ENCODE results near the gene PTPRH.

- TF ChIP-seq, protein P1, sequence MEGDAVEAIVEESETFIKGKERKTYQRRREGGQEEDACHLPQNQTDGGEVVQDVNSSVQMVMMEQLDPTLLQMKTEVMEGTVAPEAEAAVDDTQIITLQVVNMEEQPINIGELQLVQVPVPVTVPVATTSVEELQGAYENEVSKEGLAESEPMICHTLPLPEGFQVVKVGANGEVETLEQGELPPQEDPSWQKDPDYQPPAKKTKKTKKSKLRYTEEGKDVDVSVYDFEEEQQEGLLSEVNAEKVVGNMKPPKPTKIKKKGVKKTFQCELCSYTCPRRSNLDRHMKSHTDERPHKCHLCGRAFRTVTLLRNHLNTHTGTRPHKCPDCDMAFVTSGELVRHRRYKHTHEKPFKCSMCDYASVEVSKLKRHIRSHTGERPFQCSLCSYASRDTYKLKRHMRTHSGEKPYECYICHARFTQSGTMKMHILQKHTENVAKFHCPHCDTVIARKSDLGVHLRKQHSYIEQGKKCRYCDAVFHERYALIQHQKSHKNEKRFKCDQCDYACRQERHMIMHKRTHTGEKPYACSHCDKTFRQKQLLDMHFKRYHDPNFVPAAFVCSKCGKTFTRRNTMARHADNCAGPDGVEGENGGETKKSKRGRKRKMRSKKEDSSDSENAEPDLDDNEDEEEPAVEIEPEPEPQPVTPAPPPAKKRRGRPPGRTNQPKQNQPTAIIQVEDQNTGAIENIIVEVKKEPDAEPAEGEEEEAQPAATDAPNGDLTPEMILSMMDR (IDR thresholded peaks at IDR 0.05) = no peak
- TF ChIP-seq POLR2A (IDR thresholded peaks at IDR 0.05) = no peak
These were observed 9.6 kb downstream of the PTPRH start for GRCh38 chr19:55199620-55200204.

All from gastroesophageal sphincter (tissue), 3 donors.